Tibial nerve (tissue), 3 donors: ENCODE results near the gene ADGB.
"Not testable (repeated sequence)": the region's sequence is repeated elsewhere in the genome, so short reads cannot be mapped to it uniquely, and the experiment has no call there.

ENCODE experiments used
- CTCF ChIP-seq, 5 experiments: fragments of 200-600 bp in 3 of 5; fragments of 450-650 bp in 2 of 5; sonication (generic) in 3 of 5; IDR thresholded peaks; one replicate each; pipeline ENCODE4 v1.5.1; 2016 to 2019; ENCODE audit warnings: antibody characterized with exemption in 5 of 5, mild to moderate bottlenecking in 3 of 5, moderate library complexity in 2 of 5
- POLR2A ChIP-seq, 2 donors: fragments of 450-650 bp; IDR thresholded peaks; one replicate each; pipeline ENCODE4 v1.6.1; 2017; ENCODE audit warnings: antibody characterized with exemption in 2 of 2, mild to moderate bottlenecking in 2 of 2, moderate library complexity in 2 of 2

DNA sequence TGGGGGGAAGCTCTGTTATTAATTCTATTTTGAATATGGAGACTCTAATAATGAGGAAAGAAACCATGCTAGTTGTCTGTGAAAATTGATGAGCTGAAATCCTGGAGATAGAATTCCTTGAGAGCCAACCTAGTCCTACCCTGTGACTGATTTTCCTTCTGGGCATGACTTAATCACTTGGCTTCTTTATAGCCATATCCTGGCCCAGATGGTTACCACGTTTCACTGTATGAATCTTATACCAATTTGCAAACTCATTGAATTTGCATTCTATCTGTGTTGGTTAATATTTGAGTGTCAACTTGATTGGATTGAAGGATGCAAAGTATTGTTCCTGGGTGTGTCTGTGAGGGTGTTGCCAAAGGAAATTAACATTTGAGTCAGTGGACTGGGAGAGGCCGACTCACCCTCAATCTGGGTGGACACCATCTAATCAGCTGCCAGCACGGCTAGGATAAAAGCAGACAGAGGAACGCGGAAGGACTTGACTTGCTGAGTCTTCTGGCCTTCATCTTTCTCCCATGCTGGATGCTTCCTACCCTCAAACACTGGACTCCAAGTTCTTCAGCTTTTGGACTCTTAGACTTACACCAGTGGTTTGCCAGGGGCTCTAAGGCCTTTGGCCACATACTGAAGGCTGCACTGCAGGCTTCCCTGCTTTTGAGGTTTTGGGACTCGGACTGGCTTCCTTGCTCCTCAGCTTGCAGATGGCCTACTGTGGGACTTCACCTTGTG is 255.9 kb downstream of the ADGB start:
- not testable (repeated sequence) for TF ChIP-seq CTCF, POLR2A (IDR thresholded peaks at IDR 0.05)
